HCT116 (cell line): ENCODE data around the gene ASB6. TPM values are rescaled to one million over a fixed set of nuclear protein-coding genes. Genes with fewer than 3 reads are reported as not detected.

ENCODE experiments used
- ATAC-seq: fragments of 200-7000 bp; cut with Tn5 transposase; 2 replicates; pipeline ENCODE4 v1.9.1; 2020; ENCODE audit warnings: mild to moderate bottlenecking, moderate library complexity
- BruUV-seq: library from RNA; stranded (reverse); fragments of 400-500 nt; replicated peaks from 2 replicates; lab custom pipeline; 2021; lab: Mats Ljungman, UMichigan
- CTCF ChIA-PET: fragments of 300-600 bp; sonication (Branson Sonifier 250); formaldehyde crosslinking; loops from one replicate; lab custom pipeline; 2021; ENCODE audit warnings: antibody characterized with exemption; lab: Charles Lee
- POLR2A ChIA-PET: fragments of 300-600, 350-600 bp; sonication (Branson Sonifier 250); formaldehyde crosslinking; loops from one replicate; lab custom pipeline; 2021; ENCODE audit warnings: antibody characterized with exemption; lab: Charles Lee
- RAD21 ChIA-PET, 2 experiments: fragments of 300-600 bp; sonication (Branson Sonifier 250); formaldehyde crosslinking; loops; one replicate each; lab custom pipeline; 2023; ENCODE audit warnings: low total read pairs in 2 of 2; ENCODE audit not compliant: uncharacterized antibody in 2 of 2, unreplicated experiment in 2 of 2, low non-redundant PET in 1 of 2; lab: Charles Lee
- DNase-seq: peaks from one replicate; pipeline ENCODE4 v3.0.0-alpha.2; 2010; ENCODE audit warnings: low read depth, low spot score
- H2AFZ ChIP-seq: fragments of 200-600 bp; shearing (Covaris generic), sonication (generic); 2 replicates; pipeline ENCODE4 v1.6.1; 2017; ENCODE audit warnings: low read depth, mixed run types, mixed read lengths, antibody characterized with exemption, low read length; ENCODE audit not compliant: poor library complexity, severe bottlenecking
- H3K27ac ChIP-seq: 2 replicates; pipeline ENCODE4 v1.5.1; 2012; ENCODE audit warnings: low read depth, low read length
- H3K27me3 ChIP-seq: fragments of 200-600 bp; sonication (generic); 2 replicates; pipeline ENCODE4 v1.6.1; 2016; ENCODE audit warnings: mixed run types, low read length, mixed read lengths; ENCODE audit not compliant: insufficient read depth
- H3K36me3 ChIP-seq, 2 experiments: fragments of 200-500 bp in 1 of 2; fragments of 200-600 bp in 1 of 2; sonication (Bioruptor generic) in 1 of 2; sonication (generic) in 1 of 2; 2 replicates each; pipeline versions ENCODE4 v1.5.1 to v1.6.1; 2014 to 2016; ENCODE audit warnings: low read length in 2 of 2, inconsistent platforms in 1 of 2, mixed read lengths in 1 of 2, mixed run types in 1 of 2; ENCODE audit not compliant: insufficient read depth in 2 of 2, control insufficient read depth in 1 of 2
- H3K4me1 ChIP-seq, 2 experiments: fragments of 200-600 bp in 1 of 2; sonication (generic) in 1 of 2; 2 replicates each; pipeline versions ENCODE4 v1.5.1 to v1.6.1; 2012 to 2017; ENCODE audit warnings: low read length in 2 of 2, inconsistent platforms in 1 of 2, mild to moderate bottlenecking in 1 of 2, mixed read lengths in 1 of 2, mixed run types in 1 of 2, moderate library complexity in 1 of 2; ENCODE audit not compliant: insufficient read depth in 2 of 2, control insufficient read depth in 1 of 2
- H3K4me2 ChIP-seq: fragments of 200-600 bp; sonication (generic); 2 replicates; pipeline ENCODE4 v1.6.1; 2017; ENCODE audit warnings: mixed run types, low read length, mixed read lengths
- H3K4me3 ChIP-seq, 2 experiments: fragments of 200-600 bp in 1 of 2; sonication (generic) in 1 of 2; replicated peaks in 1 of 2; 2 replicates each; pipeline ENCODE4 v1.5.1; 2011 to 2016; ENCODE audit warnings: low read length in 2 of 2, control low read depth in 1 of 2, low read depth in 1 of 2, mild to moderate bottlenecking in 1 of 2, mixed read lengths in 1 of 2, mixed run types in 1 of 2
- H3K79me2 ChIP-seq: fragments of 200-600 bp; sonication (generic); 2 replicates; pipeline ENCODE4 v1.6.1; 2017; ENCODE audit warnings: mild to moderate bottlenecking, mixed run types, low read length, moderate library complexity, mixed read lengths; ENCODE audit not compliant: insufficient read depth
- H3K9ac ChIP-seq: fragments of 200-600 bp; sonication (generic); 2 replicates; pipeline ENCODE4 v1.6.1; 2016; ENCODE audit warnings: low read length, mixed read lengths
- H3K9me2 ChIP-seq: fragments of 200-600 bp; sonication (generic), shearing (Covaris generic); 2 replicates; pipeline ENCODE4 v1.6.1; 2017; ENCODE audit warnings: mixed run types, mild to moderate bottlenecking, moderate library complexity; ENCODE audit not compliant: insufficient read depth
- H3K9me3 ChIP-seq, 2 experiments: fragments of 200-500 bp in 1 of 2; fragments of 200-600 bp in 1 of 2; sonication (Bioruptor generic) in 1 of 2; sonication (generic) in 1 of 2; 2 replicates each; pipeline ENCODE4 v1.6.1; 2014 to 2017; ENCODE audit warnings: low read length in 2 of 2, mixed read lengths in 2 of 2, inconsistent platforms in 1 of 2, low read depth in 1 of 2, mild to moderate bottlenecking in 1 of 2, mixed run types in 1 of 2, moderate library complexity in 1 of 2; ENCODE audit not compliant: control insufficient read depth in 1 of 2, insufficient read depth in 1 of 2
- H4K20me1 ChIP-seq: fragments of 200-600 bp; sonication (generic), shearing (Covaris generic); 2 replicates; pipeline ENCODE4 v1.6.1; 2017; ENCODE audit warnings: mixed run types, mild to moderate bottlenecking, moderate library complexity; ENCODE audit not compliant: insufficient read depth
- EZH2 ChIP-seq: fragments of 200-600 bp; sonication (generic); IDR thresholded peaks from 2 replicates; pipeline ENCODE4 v1.6.1; 2017; ENCODE audit warnings: antibody characterized with exemption, mixed run types
- FOSL1 ChIP-seq: IDR thresholded peaks from 2 replicates; pipeline ENCODE4 v1.6.1; 2012; ENCODE audit warnings: low read depth
- SIN3A ChIP-seq: IDR thresholded peaks from 2 replicates; pipeline ENCODE4 v1.6.1; 2012; ENCODE audit warnings: low read depth
- SRF ChIP-seq: IDR thresholded peaks from 2 replicates; pipeline ENCODE4 v1.6.1; 2012; ENCODE audit warnings: low read depth
- ZNF274 ChIP-seq: fragments of 200-500 bp; sonication (Bioruptor generic); IDR thresholded peaks from 2 replicates; pipeline ENCODE4 v1.6.1; 2014; ENCODE audit warnings: mild to moderate bottlenecking, low read depth, low read length, inconsistent platforms
- intact Hi-C: fragments of 100-400 bp; cut with micrococcal nuclease; formaldehyde crosslinking; loops from 2 replicates; pipeline ENCODE4 v1.10.0; 2022
- total RNA-seq: library from RNA; stranded (reverse); gene quantifications from one replicate; pipeline ENCODE4 v1.2.1, GENCODE V29; 2021; ENCODE audit not compliant: unreplicated experiment

The ASB6 gene
- total RNA-seq, 1 experiment from 2014 or later: 21.6 TPM

DNA sequence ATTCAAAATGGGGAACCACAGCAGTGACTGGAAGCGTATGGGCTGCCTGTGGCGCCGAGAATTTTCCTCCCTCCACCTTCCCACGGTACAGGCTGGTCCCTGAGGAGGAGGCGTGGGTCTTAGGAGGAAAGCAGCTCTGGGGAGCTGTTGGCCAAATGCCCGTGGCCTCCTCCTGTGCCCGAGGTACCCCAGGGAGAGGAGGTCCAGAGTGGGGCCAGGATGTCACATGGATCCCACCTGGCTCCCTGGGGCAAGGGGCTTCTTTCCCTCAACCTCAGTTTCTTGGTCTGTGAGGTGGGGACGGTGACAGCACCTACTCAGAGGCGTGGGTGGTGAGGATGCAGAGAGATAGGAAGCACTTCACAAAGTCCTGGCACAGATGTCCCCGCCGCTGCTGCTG, 40.0 kb upstream of the ASB6 start:
- no TSS peak for BruUV-seq
- DNase-seq (no peak), ATAC-seq (no peak)
- no peak for TF ChIP-seq SIN3A
- no peaks in the 10 kb centered on the region for H3K27me3 ChIP-seq
- no peak overlapping the region for H3K4me3 ChIP-seq
- intact Hi-C loops: no loop called here
- no peaks in the 10 kb centered on the region for H3K9me3 ChIP-seq
- no peak overlapping the region for H3K4me2 ChIP-seq
- H3K36me3 ChIP-seq: no peaks in the 10 kb centered on the region
- H3K4me1 ChIP-seq: peaks cover 18 to 44% of the 10 kb centered on the region in 2 experiments
- CTCF ChIA-PET: no interaction called here
- H2AFZ ChIP-seq: no peak overlapping the region
- H3K79me2 ChIP-seq: no peaks in the 10 kb centered on the region
- no peaks in the 10 kb centered on the region for H3K9me2 ChIP-seq
- POLR2A ChIA-PET: no interaction called here
- H3K27ac ChIP-seq: no peak overlapping the region
- no peak overlapping the region for H3K9ac ChIP-seq
- no peaks in the 10 kb centered on the region for H4K20me1 ChIP-seq
- RAD21 ChIA-PET: no interaction called here

DNA sequence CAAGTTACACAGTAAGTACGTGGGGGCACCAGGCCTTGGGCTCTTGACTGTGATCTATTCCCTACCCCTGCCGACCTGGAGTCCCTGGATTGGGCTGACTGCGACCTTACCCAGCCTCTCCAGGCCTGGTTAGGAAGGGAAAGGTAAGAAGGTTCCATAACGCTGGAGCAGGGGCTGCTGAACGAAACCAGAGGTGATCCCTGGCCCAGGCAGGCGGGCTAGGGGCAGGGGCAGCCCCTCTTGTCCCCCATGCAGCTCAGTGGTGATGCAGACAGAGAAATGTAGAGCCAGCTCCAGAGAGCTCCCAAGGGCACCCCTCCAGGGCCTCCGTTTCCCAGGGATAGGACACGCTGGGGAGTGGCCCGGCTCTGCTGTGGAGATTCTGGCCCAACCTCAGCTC, 37.6 kb upstream of the ASB6 start:
- no peak for DNase-seq
- intact Hi-C loops: no loop called here
- no peak for ATAC-seq
- no peak for TF ChIP-seq ZNF274
- TF ChIP-seq FOSL1: no peak
- TF ChIP-seq SRF: no peak
- no peak for TF ChIP-seq EZH2
- POLR2A ChIA-PET: interaction anchor here (1.1 kb wide), 1 partner anchor 17 kb away, joined by 6 read pairs; no protein-coding TSS in a partner anchor
- RAD21 ChIA-PET: no interaction called here
- H3K27ac ChIP-seq: no peak overlapping the region
- H2AFZ ChIP-seq: no peak overlapping the region
- no peaks in the 10 kb centered on the region for H3K9me2 ChIP-seq
- no TSS peak for BruUV-seq
- H3K27me3 ChIP-seq: no peaks in the 10 kb centered on the region
- CTCF ChIA-PET: no interaction called here
- H3K36me3 ChIP-seq: no peaks in the 10 kb centered on the region
- H3K9ac ChIP-seq: no peak overlapping the region
- no peaks in the 10 kb centered on the region for H4K20me1 ChIP-seq
- no peaks in the 10 kb centered on the region for H3K9me3 ChIP-seq
- H3K79me2 ChIP-seq: no peaks in the 10 kb centered on the region
- H3K4me3 ChIP-seq: no peak overlapping the region
- H3K4me1 ChIP-seq: peaks cover 1 to 20% of the 10 kb centered on the region in 2 experiments; a peak in 3 of 4 replicates
- no peak overlapping the region for H3K4me2 ChIP-seq
